Measurements from ENCODE around the gene ZP1.

Gene ZP1

DNA sequence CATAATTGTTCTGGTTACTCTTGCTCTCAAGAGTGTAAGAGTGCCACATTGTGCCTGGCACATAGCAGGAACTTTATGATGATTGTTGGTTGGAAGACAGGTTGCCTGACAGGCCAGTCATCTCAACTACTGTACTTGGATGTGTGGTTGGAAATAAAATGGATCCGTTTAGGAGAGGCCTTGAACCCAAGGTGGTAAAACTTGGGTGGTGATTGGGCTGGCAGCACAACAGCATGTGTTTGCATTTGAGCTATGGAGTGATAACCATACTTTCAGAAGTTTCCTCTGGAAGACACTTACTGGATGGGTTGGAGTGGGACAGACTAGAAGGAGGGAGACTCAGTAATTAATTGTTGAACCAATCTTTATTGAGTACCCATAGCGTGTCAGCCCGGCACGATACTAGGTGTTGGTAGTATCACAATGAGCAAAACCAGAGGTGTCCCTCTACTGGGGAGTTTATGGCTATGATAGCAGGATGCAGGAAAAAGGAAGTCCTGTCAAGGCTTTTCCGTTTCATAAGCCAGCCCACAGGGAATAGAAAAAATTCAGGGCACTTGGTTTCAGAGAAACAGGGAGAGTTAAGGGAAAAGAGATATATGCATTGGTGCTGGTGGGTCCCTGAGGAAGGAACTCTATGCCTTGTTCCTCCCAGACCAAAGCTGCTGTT lies 43.5 kb downstream of the ZP1 start:
- no peak for DNase-seq

DNA sequence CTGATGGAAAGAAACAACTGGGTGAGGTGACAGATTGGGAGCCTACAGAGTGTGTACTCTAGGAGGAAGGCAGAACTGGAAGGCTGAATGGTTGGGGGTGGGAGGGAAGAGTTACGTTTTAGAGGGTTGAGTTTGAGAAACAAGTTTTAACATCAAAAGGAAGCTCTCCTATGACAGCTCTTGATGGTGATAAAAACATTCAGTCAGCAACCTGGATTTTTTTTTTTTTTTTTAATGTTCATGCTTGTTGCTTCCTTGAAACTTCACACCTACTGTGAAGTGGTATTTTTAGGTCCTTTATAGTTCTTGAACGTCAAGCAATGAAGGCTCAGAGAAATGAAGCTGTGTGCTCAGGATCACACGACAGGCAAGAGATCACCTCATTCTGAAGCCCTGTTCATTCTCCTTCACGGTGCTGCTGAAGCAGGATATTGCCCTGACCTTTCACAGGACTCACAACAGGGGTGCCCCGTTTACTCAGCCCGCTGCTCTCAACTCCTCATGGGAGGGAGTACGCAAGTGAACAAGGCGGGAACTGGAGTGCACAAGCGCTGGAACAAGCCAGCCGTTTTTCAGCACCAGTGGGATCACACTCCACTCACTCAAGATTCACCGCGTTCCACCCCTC lies 45.0 kb downstream of the ZP1 start:
- no peak for DNase-seq

DNA sequence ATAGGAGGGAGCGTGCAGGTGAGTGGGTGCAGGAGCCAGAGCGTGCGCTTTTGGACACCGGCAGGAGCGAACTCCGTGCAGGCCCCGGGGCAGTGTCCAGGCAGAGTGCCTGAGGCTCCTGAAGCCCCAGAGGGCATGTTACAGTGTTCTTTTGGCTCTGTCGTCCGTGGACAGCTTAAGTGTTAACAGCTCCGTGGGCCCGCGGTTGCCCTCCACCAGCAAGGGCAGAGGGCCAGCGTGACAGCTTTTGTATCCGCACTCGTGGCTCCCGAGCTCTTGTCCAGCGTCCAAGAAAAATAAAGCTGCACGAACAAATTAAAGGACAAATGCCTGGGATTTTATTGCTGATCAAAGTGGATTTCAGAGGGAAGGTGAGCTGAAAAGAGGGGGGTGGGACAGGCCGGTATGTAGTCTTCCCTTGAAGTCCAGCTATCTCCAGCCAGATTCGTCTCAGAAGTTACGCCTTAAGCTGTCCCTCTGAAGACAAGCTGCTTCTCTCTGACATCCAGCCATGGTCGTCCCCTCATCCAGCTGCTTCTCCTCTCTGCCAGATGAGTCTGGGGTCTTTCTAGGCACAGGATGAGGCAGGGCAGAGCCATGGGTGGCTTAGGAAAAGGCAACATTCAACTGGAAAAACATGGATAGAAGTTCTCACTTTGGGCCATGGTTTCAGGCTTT lies 45.6 kb downstream of the ZP1 start:
- DNase-seq, result no peak

DNA sequence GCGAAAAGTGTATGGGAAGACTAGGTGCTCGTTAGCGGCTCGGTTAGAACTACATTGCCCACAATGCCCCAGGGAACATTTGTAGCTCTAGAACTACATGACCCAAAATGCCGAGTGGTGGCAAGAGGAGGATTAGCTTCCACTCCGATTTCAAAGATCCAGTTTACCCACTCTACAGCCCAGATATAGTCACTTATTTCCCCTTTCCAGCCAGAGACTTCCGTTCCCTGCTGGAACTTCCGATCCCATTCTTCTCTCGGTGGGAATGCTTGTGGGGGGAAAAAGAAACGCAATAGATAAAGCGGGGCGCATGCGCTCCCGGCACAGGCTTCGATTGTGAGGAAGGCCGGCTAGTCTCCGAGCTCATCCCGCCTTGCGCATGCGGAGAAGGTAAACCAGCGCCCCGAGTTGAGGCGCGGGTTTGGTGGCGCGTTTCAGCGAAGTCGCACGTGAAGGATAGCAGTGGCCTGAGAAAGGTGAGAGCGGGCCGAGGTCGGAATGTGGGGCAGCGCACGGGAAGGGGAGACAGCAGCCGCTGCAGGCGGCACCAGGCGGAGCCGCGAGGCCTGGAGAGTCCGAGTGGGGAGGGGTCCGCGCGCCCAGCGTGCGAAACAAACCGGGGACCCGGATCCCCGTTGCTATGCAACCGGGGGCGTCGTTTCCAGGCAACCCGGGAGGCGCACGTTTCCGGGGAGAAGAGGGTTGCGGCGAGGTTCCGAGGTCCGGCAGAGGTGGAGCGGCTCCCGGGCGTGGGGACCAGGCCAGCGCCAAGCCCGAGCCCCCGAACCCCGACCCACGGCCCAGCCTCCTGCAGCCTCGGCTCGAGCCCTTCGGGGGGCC lies 46.7 kb downstream of the ZP1 start, which contains the start of gene TMEM109:
TSS of gene TMEM109 (plus strand) at position 366 of the 840 bp plus-strand sequence. CDS start 5,536 bp downstream, outside the sequence.
- peak; percentile 89 for DNase-seq

DNA sequence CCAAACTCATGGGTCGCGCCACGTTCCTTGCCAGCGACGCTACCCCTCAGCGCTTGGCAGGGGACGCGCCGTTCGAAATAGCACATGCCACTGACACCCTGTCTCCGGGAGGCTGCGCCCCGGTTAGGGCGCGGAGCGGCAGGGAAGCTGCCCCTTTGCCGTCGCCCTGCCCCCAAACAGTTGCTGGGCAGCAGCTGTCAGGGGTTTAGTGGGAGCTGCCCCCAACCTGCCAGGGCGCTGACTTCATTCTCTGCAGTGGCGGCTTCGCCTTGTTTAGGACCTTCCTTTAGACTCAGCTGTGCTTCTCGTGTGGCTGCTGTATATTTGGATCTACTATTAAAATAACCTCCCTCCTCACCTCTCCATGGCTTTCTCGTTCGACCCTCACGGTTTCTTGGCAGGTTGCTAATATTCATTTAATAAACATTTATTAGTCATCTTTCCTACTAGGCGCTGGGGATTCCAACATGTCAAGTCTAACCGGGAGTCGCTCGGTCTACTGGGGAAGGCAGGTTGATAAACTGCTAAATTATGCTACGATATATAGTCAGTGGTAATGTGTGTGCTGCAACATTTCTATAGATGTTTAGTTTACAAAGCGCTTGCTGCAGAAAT lies 47.4 kb downstream of the ZP1 start:
- peak; percentile 39 for DNase-seq

DNA sequence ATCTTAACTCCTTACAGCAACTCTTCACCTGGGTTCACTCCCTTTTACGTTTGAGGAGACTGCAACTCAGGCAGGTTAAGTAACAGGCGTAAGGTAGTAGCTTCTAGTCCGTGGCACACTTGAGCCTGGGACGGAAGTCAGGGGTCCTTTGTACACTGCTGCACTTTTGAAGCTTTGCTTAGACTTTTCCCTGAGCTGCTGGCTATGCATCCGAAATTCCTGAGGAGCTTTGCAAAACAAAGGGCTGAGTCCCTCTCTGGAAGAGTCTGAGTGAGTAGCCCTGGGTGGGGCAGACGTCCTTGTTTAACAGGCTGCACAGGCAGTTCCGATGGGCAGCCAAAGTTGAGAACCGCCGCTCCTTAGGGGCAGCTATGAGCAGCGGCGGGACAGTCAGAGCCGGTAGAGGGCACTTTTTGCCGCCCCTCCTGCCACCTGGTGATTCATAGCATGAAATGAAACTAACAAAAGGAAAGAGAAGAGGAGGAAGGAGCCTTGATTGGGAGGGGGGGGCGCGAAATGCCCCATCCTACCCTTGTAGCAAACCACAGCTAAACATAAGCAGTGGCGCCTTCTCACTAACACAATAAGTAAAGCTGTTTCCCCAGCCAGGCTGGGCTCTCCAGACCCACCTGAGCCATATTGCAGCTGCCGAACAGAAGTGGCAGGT lies 48.0 kb downstream of the ZP1 start:
- DNase-seq, result peak; percentile 76

DNA sequence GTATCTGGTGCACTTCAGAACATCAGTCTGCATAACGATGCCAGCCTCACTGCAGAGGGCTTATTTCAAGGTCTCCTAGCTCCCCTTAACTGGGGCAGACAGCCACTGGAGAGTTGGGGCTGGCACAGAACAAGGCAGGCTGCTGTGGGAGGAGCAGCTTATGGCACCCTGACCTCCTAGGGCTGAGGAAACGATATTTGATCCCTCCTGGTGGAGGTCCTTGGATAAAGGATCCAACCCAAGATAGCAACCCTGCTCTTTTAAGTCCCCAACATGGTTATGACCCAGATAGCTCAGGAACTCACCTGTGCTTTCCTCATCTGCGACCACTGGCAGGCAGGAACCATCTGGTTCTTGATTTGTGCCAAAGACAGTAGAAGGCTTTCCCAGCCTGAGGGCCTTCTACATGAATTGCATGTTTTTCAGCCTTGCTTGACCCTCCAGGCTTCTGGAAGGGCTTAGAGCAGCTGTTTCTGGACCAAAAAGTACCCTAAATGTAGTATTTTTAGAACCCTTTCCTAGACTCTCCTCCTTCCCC lies 49.4 kb downstream of the ZP1 start:
- DNase-seq, result no peak

DNA sequence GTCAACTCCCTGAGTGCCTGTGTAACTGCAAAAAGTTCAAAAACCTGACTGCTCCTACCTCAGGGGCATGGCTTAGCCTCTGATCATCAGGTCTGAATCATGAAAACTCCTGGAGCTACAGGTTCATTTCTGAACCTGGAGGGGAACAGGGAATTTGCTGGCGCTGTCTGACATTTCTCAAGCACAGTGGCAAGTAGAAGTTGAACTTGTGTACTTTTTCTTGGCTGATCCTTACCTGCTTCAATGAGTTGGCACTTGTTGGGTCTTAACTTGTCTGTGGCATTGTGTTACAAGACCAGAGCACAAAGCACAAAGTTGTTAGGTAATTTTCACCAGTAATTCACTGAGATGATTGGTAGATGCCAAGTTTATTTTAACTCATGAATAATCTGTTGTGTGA lies 49.9 kb downstream of the ZP1 start:
- no peak for DNase-seq

DNA sequence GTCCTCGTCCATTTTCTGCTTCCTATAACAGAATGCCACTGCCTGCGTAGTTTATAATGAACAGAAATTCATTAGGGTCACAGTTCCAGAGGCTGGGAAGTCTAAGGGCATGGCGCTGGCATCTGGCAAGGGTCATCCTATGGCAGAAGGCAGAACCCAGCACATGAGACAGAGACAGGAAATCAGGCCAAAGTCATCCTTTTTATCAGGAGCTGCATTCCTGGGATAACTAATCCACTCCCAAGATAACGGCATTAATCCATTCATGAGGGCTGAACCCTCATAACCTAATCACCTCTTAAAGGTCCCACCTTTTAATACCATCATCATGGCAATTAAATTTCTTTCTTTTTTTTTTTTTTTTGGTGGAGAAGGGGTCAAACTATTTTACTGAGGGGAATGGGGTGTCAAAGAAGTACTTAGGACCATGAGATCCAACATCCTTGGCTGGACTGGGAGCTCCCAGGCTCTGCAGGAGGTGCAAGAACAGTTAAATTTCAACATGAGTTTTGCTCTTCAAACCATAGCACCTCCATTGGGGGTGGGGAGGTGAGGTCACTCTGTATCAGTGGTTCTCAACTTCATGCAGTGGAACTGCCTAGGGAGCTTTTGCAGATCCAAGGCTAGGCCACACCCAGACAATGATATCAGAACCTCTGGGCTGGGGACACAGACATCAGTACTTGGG lies 51.1 kb downstream of the ZP1 start:
- DNase-seq, result no peak

DNA sequence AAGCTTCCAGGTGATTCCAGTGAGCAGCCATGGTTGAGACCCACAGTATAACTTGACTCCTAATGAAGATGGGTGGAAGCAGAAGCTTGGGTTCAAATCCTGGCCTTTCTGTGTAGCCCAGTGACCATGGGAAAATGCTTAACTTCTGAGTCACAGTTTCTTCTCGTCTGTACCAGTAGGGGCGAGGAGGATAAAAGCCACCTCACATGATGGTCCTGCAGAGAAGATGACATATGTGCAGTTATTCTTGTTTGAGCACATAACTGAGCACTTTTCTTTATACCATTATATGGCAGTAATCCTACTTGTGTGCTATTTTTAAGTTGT lies 51.6 kb downstream of the ZP1 start:
- no peak for DNase-seq

DNA sequence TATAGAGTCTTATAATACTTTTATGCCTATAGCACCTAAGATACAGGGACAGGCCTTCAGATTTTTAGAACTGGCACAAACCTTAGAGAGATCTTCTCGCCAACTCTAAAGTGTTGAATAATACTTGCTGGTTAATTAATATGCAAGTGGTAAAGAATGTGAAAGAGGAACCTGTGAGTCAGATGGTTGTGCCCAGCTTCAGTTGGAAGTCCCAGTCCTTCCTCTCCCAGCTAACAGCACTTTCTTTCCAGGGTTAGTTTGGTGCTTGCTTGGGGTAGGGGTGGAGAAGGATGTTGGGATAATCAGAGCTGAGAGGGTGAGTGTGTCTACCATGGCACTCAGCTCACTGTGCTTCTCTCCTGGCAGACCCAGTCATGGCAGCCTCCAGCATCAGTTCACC lies 52.0 kb downstream of the ZP1 start:
- DNase-seq, result no peak

DNA sequence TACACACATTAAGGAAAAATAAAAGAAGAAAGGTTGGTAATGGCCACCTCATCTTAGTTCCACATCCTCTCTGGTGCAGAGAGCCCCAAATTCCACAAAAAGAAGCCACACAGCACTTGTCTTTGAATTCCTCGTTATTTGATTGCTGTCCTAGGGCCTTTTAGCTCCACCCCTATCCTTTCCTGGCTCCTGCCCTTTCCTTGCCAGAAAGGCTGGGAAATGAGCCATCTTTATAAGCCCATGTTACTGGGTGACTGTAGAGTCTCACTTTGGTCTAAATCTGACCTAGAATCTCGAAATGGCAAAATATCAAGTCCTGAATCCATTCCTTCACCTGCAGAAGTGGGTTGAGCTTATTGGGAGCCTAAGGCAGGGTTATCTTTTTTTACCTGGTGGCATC lies 52.6 kb downstream of the ZP1 start:
- DNase-seq, result no peak

DNA sequence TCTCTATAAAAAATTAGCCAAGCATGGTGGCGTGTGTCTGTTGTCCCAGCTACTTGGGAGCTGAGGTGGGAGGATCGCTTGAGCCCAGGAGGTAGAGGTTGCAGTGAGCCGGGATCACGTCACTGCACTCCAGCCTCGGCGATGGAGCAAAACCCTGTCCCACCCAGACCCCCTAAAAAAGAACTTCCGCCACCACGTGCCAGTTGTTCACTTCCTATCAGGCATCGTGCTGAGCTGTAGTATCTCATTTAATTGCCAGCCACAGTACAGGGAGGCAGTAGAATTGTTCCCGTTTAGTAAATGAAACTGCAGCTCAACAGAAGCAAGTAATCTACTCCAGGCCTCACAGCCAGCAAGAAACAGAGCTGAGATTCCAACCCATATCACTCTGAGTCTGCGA lies 53.9 kb downstream of the ZP1 start:
- DNase-seq, result no peak

DNA sequence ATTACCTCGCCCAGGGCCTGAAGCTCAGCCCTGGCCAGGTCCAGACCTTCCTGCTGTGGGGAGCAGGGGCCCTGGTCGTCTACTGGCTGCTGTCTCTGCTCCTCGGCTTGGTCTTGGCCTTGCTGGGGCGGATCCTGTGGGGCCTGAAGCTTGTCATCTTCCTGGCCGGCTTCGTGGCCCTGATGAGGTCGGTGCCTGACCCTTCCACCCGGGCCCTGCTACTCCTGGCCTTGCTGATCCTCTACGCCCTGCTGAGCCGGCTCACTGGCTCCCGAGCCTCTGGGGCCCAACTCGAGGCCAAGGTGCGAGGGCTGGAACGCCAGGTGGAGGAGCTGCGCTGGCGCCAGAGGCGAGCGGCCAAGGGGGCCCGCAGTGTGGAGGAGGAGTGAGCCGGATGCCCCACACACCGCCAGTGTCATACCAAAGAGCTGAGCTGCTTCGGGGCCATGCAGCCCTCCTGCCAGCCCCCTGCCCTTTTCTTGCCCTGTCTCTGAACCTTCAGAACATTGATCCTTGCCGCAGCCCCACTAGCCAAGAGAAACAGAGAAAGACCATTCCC lies 54.5 kb downstream of the ZP1 start:
- DNase-seq, result no peak

DNA sequence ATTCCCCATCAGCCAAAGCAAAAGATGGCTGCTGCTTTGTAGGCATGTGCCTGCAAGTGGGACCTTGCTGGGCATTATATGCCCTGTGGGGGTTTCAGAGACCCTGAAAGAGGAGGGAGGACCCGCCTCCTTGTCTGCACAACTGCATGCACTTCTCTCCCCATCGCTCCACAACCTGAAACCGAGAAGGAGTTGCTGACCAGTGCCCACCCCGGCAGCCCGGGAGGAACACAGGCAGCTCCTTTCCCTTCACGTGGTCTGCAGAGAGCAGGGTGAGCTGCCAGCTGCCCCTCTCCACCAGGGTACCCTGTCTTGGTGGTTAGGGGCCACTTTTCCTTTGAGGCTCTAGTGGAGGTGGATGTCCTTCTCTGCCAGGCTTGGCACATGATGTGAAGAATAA lies 55.6 kb downstream of the ZP1 start:
- DNase-seq, result no peak

DNA sequence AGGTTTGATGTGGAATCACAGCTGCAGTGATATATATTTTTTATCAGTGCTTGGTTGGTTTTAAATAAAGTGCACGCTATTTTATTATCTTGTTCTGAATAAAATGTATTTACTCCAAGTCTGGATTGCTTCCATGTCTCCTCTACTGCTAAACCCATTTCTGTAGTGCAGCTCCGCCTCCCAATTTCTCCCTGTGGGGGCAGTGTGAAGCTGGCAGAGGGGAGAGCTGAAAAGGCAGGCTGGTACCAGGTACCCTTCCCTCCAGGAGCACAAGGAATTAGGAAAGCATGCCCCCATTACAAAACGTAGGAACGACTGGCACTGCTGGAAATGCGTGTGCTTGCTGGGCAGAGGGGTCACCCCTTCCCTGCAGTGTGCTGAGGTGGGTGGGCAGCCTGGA lies 56.0 kb downstream of the ZP1 start:
- no peak for DNase-seq

DNA sequence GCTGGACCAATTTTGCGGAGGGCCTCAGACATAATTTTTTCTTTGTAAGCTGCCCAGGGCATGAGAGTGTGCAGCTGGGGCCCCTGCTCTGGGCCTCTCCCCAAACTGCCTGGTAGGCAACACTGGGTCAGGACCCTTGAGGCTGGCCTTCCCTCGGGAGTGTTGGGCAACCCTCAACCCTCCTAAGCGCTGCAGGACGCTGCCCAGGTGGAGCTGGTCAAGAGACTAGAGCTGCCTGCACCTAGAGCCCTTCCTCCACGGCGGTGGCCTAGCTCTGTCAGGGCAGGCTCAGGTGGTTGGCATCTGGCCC lies 56.4 kb downstream of the ZP1 start:
- DNase-seq, result no peak

DNA sequence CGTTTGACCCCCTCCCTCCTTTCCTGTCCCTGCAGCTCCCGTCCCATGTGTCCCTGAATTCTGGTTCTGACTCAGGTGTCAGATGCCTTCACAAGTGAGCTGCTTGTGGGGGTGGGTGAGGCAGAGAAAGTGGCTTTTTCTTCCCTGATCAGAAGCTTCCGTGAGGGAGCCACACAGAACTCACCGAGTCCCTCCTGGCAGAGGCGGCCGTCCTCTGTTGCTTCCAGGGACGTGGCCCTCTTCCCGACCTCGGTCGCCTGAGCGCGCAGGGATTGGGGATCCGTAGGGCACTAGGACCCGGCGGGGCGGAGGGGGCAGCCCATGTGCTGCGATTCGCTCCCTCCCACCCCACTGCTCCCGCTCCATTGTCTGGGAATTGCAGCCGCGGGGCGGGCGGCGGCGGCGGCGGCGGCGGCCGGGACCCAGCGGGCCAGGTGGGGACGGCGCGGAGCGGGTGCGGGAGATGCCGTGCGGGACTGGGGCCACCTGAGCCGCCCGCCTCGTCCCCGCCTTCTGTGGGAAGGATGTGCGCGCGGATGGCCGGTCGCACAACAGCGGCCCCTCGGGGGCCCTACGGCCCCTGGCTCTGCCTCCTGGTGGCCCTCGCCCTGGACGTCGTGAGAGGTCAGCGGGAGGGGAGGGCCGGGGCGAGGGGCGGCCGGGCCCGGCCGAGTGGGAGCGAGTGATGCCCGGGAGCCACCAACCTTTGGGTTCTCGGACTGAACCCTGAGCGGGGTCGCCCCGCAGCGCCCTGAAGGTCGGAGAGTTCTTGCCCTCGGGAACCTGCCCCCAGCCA lies 57.0 kb downstream of the ZP1 start, which contains the start of gene TMEM132A:
TSS of gene TMEM132A (plus strand) at position 351 of the 796 bp plus-strand sequence. CDS start at position 525, 174 bp downstream.
- no peak for DNase-seq

All from activated naive CD4-positive, alpha-beta T cell treated with Interleukin-2 at 50 U/mL for 16 hours (primary cell).